ENCODE results near the gene CACHD1. TPM values are rescaled to one million over a fixed set of nuclear protein-coding genes. Genes with fewer than 3 reads are reported as not detected.

The CACHD1 gene
- total and polyA plus RNA-seq, 3 donors from 2014 or later, result 7.4 to 10.3 (median 8.3) TPM

GRCh38 chr1:64677532-64677931 lies 207.6 kb downstream of the CACHD1 start:
- 82 to 97% methylated on average over 1 of the region's 1 CpG for WGBS, 2 donors
- H3K36me3 ChIP-seq (ENCODE audit: low read depth, missing control alignments), result no peaks in the 10 kb centered on the region
- TF ChIP-seq POLR2A (IDR thresholded peaks at IDR 0.05), result no peak
- TF ChIP-seq CTCF (IDR thresholded peaks at IDR 0.05), result no peak

GRCh38 chr1:64678366-64678765 lies 208.4 kb downstream of the CACHD1 start:
- no peaks in the 10 kb centered on the region for H3K4me1 ChIP-seq
- H3K9me3 ChIP-seq, result no peaks in the 10 kb centered on the region
- no peak for TF ChIP-seq CTCF (IDR thresholded peaks at IDR 0.05)
- H3K4me3 ChIP-seq, result no peak overlapping the region
- no peaks in the 10 kb centered on the region for H3K36me3 ChIP-seq (ENCODE audit: low read depth, missing control alignments)
- H3K27me3 ChIP-seq, result no peaks in the 10 kb centered on the region
- H3K27ac ChIP-seq, result no peak overlapping the region
- intact Hi-C loops (cut with DNase I; ENCODE audit: low total_unique reads), result no loop called here
- no peak for DNase-seq
- WGBS, 2 donors, result 91 to 100% methylated on average over 2 to 3 of the region's 3 CpGs

More at GRCh38 chr1:64677532-64677931, 207.6 kb downstream of the CACHD1 start:
- no peak for DNase-seq
- Histone ChIP-seq H3K4me3 (no peak overlapping the region), H3K27ac (no peak overlapping the region), H3K27me3 (no peaks in the 10 kb centered on the region), H3K9me3 (no peaks in the 10 kb centered on the region), H3K4me1 (no peaks in the 10 kb centered on the region)
- intact Hi-C loops (cut with DNase I; ENCODE audit: low total_unique reads), result no loop called here

- Histone ChIP-seq H3K36me3 (ENCODE audit: low read depth, missing control alignments) (no peaks in the 10 kb centered on the region), H3K27ac (no peak overlapping the region), H3K4me3 (no peak overlapping the region), H3K9me3 (no peaks in the 10 kb centered on the region), H3K4me1 (no peaks in the 10 kb centered on the region), H3K27me3 (no peaks in the 10 kb centered on the region)
- intact Hi-C loops (cut with DNase I; ENCODE audit: low total_unique reads), result no loop called here
- DNase-seq, result no peak
- no peak for TF ChIP-seq CTCF (IDR thresholded peaks at IDR 0.05)
- TF ChIP-seq POLR2A (IDR thresholded peaks at IDR 0.05), result no peak
- 96 to 99% methylated on average over 6 of the region's 6 CpGs for WGBS, 2 donors
Observed at GRCh38 chr1:64679177-64679576, 209.2 kb downstream of the CACHD1 start.

GRCh38 chr1:64680599-64680998 lies 210.7 kb downstream of the CACHD1 start:
- no peaks in the 10 kb centered on the region for H3K36me3 ChIP-seq (ENCODE audit: low read depth, missing control alignments)
- H3K27ac ChIP-seq, result no peak overlapping the region
- no peak overlapping the region for H3K4me3 ChIP-seq
- no peak for DNase-seq
- intact Hi-C loops (cut with DNase I; ENCODE audit: low total_unique reads), result no loop called here
- WGBS, 2 donors, result 87 to 94% methylated on average over 2 of the region's 2 CpGs
- no peaks in the 10 kb centered on the region for H3K4me1 ChIP-seq
- H3K9me3 ChIP-seq, result no peaks in the 10 kb centered on the region
- H3K27me3 ChIP-seq, result no peaks in the 10 kb centered on the region
- TF ChIP-seq CTCF (IDR thresholded peaks at IDR 0.05) (no peak), POLR2A (IDR thresholded peaks at IDR 0.05) (no peak)

GRCh38 chr1:64681043-64681442 lies 211.1 kb downstream of the CACHD1 start:
- 89 to 91% methylated on average over 5 of the region's 5 CpGs for WGBS, 2 donors
- Histone ChIP-seq H3K9me3 (no peaks in the 10 kb centered on the region), H3K4me3 (no peak overlapping the region), H3K27me3 (no peaks in the 10 kb centered on the region), H3K36me3 (ENCODE audit: low read depth, missing control alignments) (no peaks in the 10 kb centered on the region), H3K4me1 (no peaks in the 10 kb centered on the region), H3K27ac (no peak overlapping the region)
- intact Hi-C loops (cut with DNase I; ENCODE audit: low total_unique reads), result no loop called here
- no peak for TF ChIP-seq POLR2A (IDR thresholded peaks at IDR 0.05)
- TF ChIP-seq CTCF (IDR thresholded peaks at IDR 0.05), result no peak
- no peak for DNase-seq
